ENCODE data around the gene DHX36.

Gene DHX36

DNA sequence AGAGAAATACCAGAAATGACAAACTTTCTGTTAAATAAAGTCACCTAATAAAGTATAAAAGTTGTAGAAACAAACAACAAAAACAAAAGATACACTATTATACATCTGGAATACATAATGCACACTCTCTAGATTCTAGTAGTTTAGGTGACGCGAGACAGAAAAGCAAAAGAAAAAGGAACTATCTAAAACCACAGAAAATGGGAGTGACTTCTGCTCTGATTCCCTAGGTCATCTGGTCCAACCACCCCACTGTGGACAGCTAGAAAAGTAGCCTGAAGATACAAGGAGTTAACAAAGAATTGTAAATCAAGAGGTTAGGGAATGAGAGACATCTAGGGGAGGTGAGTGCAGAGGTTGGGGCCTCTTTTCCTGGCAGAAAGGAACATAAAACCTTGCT, 39.1 kb downstream of the DHX36 start:
- TF ChIP-seq, protein P1, sequence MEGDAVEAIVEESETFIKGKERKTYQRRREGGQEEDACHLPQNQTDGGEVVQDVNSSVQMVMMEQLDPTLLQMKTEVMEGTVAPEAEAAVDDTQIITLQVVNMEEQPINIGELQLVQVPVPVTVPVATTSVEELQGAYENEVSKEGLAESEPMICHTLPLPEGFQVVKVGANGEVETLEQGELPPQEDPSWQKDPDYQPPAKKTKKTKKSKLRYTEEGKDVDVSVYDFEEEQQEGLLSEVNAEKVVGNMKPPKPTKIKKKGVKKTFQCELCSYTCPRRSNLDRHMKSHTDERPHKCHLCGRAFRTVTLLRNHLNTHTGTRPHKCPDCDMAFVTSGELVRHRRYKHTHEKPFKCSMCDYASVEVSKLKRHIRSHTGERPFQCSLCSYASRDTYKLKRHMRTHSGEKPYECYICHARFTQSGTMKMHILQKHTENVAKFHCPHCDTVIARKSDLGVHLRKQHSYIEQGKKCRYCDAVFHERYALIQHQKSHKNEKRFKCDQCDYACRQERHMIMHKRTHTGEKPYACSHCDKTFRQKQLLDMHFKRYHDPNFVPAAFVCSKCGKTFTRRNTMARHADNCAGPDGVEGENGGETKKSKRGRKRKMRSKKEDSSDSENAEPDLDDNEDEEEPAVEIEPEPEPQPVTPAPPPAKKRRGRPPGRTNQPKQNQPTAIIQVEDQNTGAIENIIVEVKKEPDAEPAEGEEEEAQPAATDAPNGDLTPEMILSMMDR (IDR thresholded peaks at IDR 0.05), result no peak

DNA sequence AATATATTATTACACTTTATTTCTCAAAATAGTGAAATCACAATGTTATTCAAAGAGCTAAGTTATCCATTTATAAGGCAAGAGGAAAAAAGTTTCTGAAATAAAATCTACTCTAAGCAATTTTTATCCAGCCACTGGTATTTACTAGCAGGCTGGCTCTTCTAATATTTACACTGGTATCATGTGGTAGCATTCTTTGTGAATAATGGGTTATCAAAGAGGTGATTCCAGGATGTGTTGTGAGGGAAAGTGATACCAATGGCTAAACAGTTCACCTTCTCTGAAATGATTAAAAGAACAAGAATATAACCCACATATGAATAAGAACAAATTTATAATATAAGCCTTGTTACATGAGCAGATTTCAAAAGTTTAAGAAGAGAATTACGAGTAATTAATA, 44.1 kb downstream of the DHX36 start:
- TF ChIP-seq, protein P1 (IDR thresholded peaks at IDR 0.05), result no peak

DNA sequence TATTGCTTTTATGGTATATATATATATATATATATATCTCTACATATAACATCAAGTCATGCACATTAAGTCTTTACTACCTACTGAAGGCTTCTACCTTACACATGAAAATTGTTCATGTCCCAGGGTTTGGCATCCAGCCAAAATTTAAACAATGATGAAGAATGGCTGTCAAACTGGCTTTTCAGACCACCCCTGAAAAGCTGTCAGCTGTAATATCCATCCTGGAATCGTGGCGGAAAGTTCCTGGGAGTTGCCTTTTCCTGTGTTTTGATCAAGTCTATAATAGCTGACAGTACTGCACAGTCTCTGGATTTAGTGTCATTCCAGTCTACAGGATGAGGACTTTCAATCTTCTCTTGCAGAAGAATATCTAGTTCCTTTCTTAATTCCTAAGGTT, 48.3 kb downstream of the DHX36 start:
- TF ChIP-seq, protein P1 (IDR thresholded peaks at IDR 0.05), result no peak

DNA sequence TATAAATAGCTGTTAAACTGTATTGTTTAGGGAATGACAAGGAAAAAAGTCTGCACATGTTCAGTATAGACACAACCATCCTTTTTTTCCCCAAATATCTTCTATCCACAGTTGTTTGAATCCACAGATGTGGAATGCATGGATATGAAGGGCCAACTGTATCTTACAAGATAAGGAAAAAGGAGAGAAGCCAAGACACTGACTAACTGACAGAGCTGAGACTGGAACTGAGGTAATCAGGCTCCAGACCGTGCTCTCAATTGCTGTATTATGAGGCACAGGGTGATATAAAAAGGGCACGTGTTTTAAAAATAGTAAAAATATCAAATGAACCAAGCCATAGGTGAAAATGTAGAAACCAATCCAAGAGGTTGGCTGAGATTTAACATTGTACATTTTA, 49.0 kb downstream of the DHX36 start:
- TF ChIP-seq, protein P1 (IDR thresholded peaks at IDR 0.05), result no peak

DNA sequence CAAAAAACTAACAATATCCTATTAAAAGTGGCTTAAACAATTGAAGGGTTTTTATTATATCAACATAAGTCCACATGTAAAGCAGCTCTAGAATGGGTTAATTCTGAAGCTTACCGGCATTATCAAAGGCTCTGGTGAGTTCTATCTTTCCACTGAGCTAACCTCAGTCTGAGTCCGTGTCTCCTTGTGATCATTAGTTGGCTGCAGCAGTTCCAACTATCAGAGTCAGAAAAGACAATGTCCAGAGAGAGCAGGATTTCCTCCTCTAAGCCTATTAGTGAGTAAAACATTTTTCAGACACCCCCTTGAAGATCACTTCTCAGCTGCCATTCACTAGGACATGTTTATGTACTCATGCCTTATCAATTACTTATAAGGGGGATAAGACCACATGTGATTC, 49.9 kb downstream of the DHX36 start:
- TF ChIP-seq, protein P1 (IDR thresholded peaks at IDR 0.05), result no peak

DNA sequence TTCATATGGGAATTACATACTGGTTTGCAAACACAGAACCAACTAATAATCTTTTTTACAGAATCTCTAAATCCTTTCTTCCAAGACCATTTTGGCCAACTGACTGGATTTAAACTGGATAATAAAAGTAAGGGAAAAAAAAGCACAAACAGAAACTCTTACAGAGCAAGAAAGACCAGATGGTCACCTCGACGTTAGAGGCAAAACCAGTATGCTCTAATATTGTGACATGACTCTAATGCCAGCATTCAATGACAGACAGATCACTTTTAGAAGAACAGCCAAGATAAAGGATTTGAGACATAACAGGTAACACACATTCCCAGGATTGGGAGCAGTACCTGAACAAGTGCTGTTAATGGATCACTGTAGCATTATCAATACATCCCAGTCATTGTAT, 50.9 kb downstream of the DHX36 start:
- TF ChIP-seq, protein P1 (IDR thresholded peaks at IDR 0.05), result no peak

DNA sequence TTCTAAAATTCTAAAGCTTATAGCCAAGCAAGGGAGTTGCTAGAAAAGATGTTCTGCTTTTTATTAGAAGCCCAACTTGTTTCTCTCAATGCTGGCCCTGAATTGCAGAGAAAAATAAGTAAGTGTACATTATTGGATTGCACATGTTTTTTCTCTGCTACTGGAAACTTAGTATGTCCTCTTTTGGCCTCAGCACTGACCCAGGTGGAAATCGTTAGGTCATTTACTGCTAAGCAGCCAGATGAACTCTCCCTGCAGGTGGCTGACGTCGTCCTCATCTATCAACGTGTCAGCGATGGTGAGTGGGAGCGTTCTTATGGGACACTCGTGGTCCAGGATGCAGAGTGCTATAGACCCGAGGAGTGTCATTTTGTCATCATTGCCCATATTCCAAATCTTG, 69.8 kb downstream of the DHX36 start:
- TF ChIP-seq, protein P1 (IDR thresholded peaks at IDR 0.05), result no peak

All from LNCAP (cell line).